GM12878 (cell line): ENCODE results near the gene CNTLN. TPM values are rescaled to one million over a fixed set of nuclear protein-coding genes. Genes with fewer than 3 reads are reported as not detected.

Experiments used
- ATF3 ChIP-seq: IDR thresholded peaks from 2 replicates; pipeline ENCODE4 v1.6.1; 2011; ENCODE audit warnings: low read depth, mild to moderate bottlenecking, low read length, moderate library complexity, borderline replicate concordance; ENCODE audit errors: extremely low read depth
- CEBPB ChIP-seq, 2 experiments: fragments of 150-350 bp in 1 of 2; IDR thresholded peaks; 2 replicates each; pipeline ENCODE4 v1.6.1; 2012 to 2014; ENCODE audit warnings: low read depth in 2 of 2, low read length in 2 of 2, borderline replicate concordance in 1 of 2, inconsistent platforms in 1 of 2
- CEBPZ ChIP-seq: fragments of 150-350 bp; IDR thresholded peaks from 2 replicates; pipeline ENCODE4 v1.6.1; 2016; ENCODE audit warnings: low read depth, low read length
- CTCF ChIP-seq, 3 experiments: IDR thresholded peaks in 2 of 3; conservative IDR thresholded peaks in 1 of 3; 2 replicates each; pipeline ENCODE4 v1.5.1; 2011; ENCODE audit warnings: low read depth in 3 of 3, low read length in 3 of 3, mild to moderate bottlenecking in 3 of 3, control low read depth in 2 of 3, moderate library complexity in 2 of 3, inconsistent platforms in 1 of 3, mixed read lengths in 1 of 3; ENCODE audit not compliant: control insufficient read depth in 2 of 3, insufficient read depth in 1 of 3; ENCODE audit errors: extremely low read depth in 1 of 3
- ETV6 ChIP-seq, 2 experiments: fragments of 450-650 bp in 1 of 2; IDR thresholded peaks in 1 of 2; conservative IDR thresholded peaks in 1 of 2; 2 replicates each; pipeline ENCODE4 v1.6.1; 2014; ENCODE audit warnings: antibody characterized with exemption in 1 of 2, borderline replicate concordance in 1 of 2, low read depth in 1 of 2, mild to moderate bottlenecking in 1 of 2, moderate library complexity in 1 of 2
- EZH2 ChIP-seq: IDR thresholded peaks from 2 replicates; pipeline ENCODE4 v1.6.1; 2012; ENCODE audit warnings: low read depth, mild to moderate bottlenecking, control low read depth, inconsistent platforms, low read length, borderline replicate concordance; ENCODE audit not compliant: control insufficient read depth
- MEF2A ChIP-seq: IDR thresholded peaks from 2 replicates; pipeline ENCODE4 v1.6.1; 2011; ENCODE audit warnings: low read depth, mild to moderate bottlenecking, low read length, moderate library complexity; ENCODE audit not compliant: insufficient read depth
- MLLT1 ChIP-seq: fragments of 450-650 bp; IDR thresholded peaks from 2 replicates; pipeline ENCODE4 v1.6.1; 2016; ENCODE audit warnings: mild to moderate bottlenecking
- RELB ChIP-seq: fragments of 450-650 bp; IDR thresholded peaks from 2 replicates; pipeline ENCODE4 v1.6.1; 2017; ENCODE audit warnings: low read depth, mild to moderate bottlenecking, moderate library complexity
- SP1 ChIP-seq: IDR thresholded peaks from one replicate; pipeline ENCODE4 v1.6.1; 2011; ENCODE audit warnings: low read depth, low read length
- USF1 ChIP-seq: IDR thresholded peaks from 2 replicates; pipeline ENCODE4 v1.6.1; 2011; ENCODE audit warnings: borderline replicate concordance, low read depth, mild to moderate bottlenecking, moderate library complexity, mixed read lengths, low read length; ENCODE audit not compliant: insufficient read depth; ENCODE audit errors: extremely low read length
- ZNF274 ChIP-seq: IDR thresholded peaks from one replicate; pipeline ENCODE4 v1.8.0; 2011; ENCODE audit not compliant: insufficient read length, insufficient read depth
- polyA plus RNA-seq, 11 experiments: library from polyadenylated mRNA; depleted of rRNA in 4 of 11; unstranded in 6 of 11; stranded (reverse) in 5 of 11; fragments of >200 nt; fragmentation: Nextera tagmentation in 4 of 11; fragmentation: Illumina TruSeq in 1 of 11; extraction: Ambion mirVana in 4 of 11; extraction: Trizol in 1 of 11; gene quantifications; 1 replicate in 1 of 11; 2 replicates in 10 of 11; pipeline versions ENCODE4 v1.2.1 to v1.2.3, GENCODE V29; 2011 to 2016; ENCODE audit warnings: inconsistent platforms in 2 of 11, missing spikeins in 2 of 11, low read depth in 1 of 11
- total RNA-seq, 4 experiments: library from RNA; depleted of rRNA in 3 of 4; stranded (reverse); fragments of >200 nt in 3 of 4; fragmentation: Illumina TruSeq in 1 of 4; extraction: Trizol in 1 of 4; gene quantifications; 2 replicates each; pipeline versions ENCODE4 v1.2.1 to v1.2.3, GENCODE V29; 2013 to 2021

CNTLN gene
- total and polyA plus RNA-seq, 10 of the 15 experiments (the other 5 are each of a cell fraction or from before 2014, with no cell fraction given) = 0.01 to 7.0 (median 0.03) TPM; not detected in 4

- TF ChIP-seq CTCF (IDR thresholded peaks at IDR 0.05 in 2 of 3, conservative IDR thresholded peaks at IDR 0.05 in 1 of 3; ENCODE audit: control insufficient read depth in 2 of 3, extremely low read depth in 1 of 3, insufficient read depth in 1 of 3, low read depth in 3 of 3, low read length in 3 of 3) (no peak), ETV6 (conservative IDR thresholded peaks at IDR 0.05 in 1 of 2, IDR thresholded peaks at IDR 0.05 in 1 of 2; ENCODE audit: borderline replicate concordance in 1 of 2, low read depth in 1 of 2) (no peak), EZH2 (no peak), MEF2A (no peak), CEBPB (IDR thresholded peaks at IDR 0.05; ENCODE audit: borderline replicate concordance in 1 of 2, low read depth in 2 of 2, low read length in 2 of 2) (no peak), USF1 (no peak), SP1 (no peak), CEBPZ (no peak), MLLT1 (no peak), ZNF274 (no peak), ATF3 (no peak), RELB (no peak)
- TF ChIP-seq, all 136 proteins: peak for 0
Observed at GRCh38 chr9:17480966-17481365, 346.1 kb downstream of the CNTLN start (continued).
